GM23248 (cell line): ENCODE measurements around the gene DLL1.

Source experiments
- EZH2 ChIP-seq: fragments of 200-600 bp; sonication (generic); IDR thresholded peaks from 2 replicates; pipeline ENCODE4 v1.6.1; 2018; ENCODE audit warnings: antibody characterized with exemption, mild to moderate bottlenecking; ENCODE audit not compliant: insufficient read depth, poor library complexity, severe bottlenecking
- EZH2phosphoT487 ChIP-seq: fragments of 200-600 bp; sonication (generic); IDR thresholded peaks from 2 replicates; pipeline ENCODE4 v1.6.1; 2018; ENCODE audit warnings: antibody characterized with exemption, moderate library complexity, mild to moderate bottlenecking, low read depth; ENCODE audit not compliant: insufficient read depth

DNA sequence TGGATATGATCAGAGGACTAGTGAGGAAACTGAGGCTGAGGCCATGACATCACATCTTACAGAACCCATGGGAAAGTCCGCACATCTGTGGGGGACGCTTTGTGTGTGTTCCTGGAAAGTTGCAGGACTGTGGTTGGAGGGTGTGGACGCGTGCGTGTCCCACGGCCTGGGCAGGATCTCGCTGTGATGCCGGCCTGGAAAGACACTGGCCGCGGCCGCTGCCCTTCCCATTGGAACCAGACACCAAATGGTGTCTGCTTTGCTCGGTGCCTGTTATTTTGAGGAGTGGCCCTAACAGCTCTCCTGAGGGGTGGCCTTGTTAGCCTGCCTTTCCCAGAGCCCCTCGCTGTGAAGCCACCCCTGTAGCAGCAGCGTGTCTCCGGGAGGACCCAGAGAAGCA is 41.1 kb downstream of the DLL1 start:
- TF ChIP-seq EZH2phosphoT487 (no peak), EZH2 (no peak)
